IMR-90 (cell line): ENCODE results near the gene ACADSB. TPM values are rescaled to one million over a fixed set of nuclear protein-coding genes. Genes with fewer than 3 reads are reported as not detected.
A peak's percentile ranks its signal among the peaks of the same experiment; 100 is the strongest.

ENCODE experiments used
- ATAC-seq: fragments of 200-7000 bp; cut with Tn5 transposase; 2 replicates; pipeline ENCODE4 v1.9.1; 2020; ENCODE audit warnings: low read depth, mild to moderate bottlenecking, moderate library complexity
- BruUV-seq: library from RNA; stranded (reverse); fragments of 400-500 nt; replicated peaks from 2 replicates; lab custom pipeline; 2021; lab: Mats Ljungman, UMichigan
- CTCF ChIA-PET: fragments of 300-600 bp; formaldehyde crosslinking; extraction: SDS; loops from one replicate; lab custom pipeline; 2021; ENCODE audit warnings: antibody characterized with exemption; lab: Yijun Ruan, JAX
- POLR2A ChIA-PET: fragments of 300-600 bp; sonication (Branson Sonifier 250); formaldehyde crosslinking; loops from one replicate; lab custom pipeline; 2022; ENCODE audit warnings: antibody characterized with exemption; ENCODE audit not compliant: unreplicated experiment; lab: Charles Lee
- DNase-seq: peaks from one replicate; pipeline ENCODE4 v3.0.0; 2013
- H2AFZ ChIP-seq: replicated peaks from 2 replicates; pipeline ENCODE3; 2013; ENCODE audit warnings: low read length, mild to moderate bottlenecking; ENCODE audit not compliant: poor library complexity
- H2AK5ac ChIP-seq: 2 replicates; pipeline ENCODE4 v1.6.1; 2013; ENCODE audit warnings: low read depth, low read length, inconsistent platforms
- H2AK9ac ChIP-seq: replicated peaks from 2 replicates; pipeline ENCODE3; 2013; ENCODE audit warnings: mild to moderate bottlenecking, low read depth, low read length, moderate library complexity; ENCODE audit not compliant: poor library complexity
- H2BK120ac ChIP-seq: 2 replicates; pipeline ENCODE4 v1.6.1; 2013; ENCODE audit warnings: low read depth, low read length, inconsistent platforms
- H2BK15ac ChIP-seq: 3 replicates; pipeline ENCODE4 v1.6.1; 2013; ENCODE audit warnings: low read depth, low read length, inconsistent platforms
- H2BK20ac ChIP-seq: 2 replicates; pipeline ENCODE4 v1.6.1; 2013; ENCODE audit warnings: low read depth, mild to moderate bottlenecking, inconsistent platforms, low read length, moderate library complexity
- H2BK5ac ChIP-seq: 2 replicates; pipeline ENCODE4 v1.6.1; 2013; ENCODE audit warnings: mild to moderate bottlenecking, low read depth, low read length, inconsistent platforms; ENCODE audit not compliant: poor library complexity, severe bottlenecking
- H3K14ac ChIP-seq: replicated peaks from 2 replicates; pipeline ENCODE4 v1.6.1; 2013; ENCODE audit warnings: low read depth, low read length, inconsistent platforms
- H3K18ac ChIP-seq: 2 replicates; pipeline ENCODE4 v1.6.1; 2013; ENCODE audit warnings: low read depth, low read length, control low read depth
- H3K23ac ChIP-seq: 2 replicates; pipeline ENCODE4 v1.6.1; 2013; ENCODE audit warnings: low read depth, low read length, inconsistent platforms
- H3K27ac ChIP-seq: 2 replicates; pipeline ENCODE4 v1.5.1; 2013; ENCODE audit warnings: mild to moderate bottlenecking, control low read depth, low read length; ENCODE audit not compliant: insufficient read depth
- H3K27me3 ChIP-seq: 2 replicates; pipeline ENCODE4 v1.6.1; 2013; ENCODE audit warnings: low read length; ENCODE audit not compliant: control insufficient read depth, insufficient read depth
- H3K36me3 ChIP-seq: 2 replicates; pipeline ENCODE4 v1.6.1; 2013; ENCODE audit warnings: low read length, mixed read lengths; ENCODE audit not compliant: control insufficient read depth, insufficient read depth
- H3K4ac ChIP-seq: 2 replicates; pipeline ENCODE4 v1.6.1; 2013; ENCODE audit warnings: low read depth, low read length, inconsistent platforms
- H3K4me1 ChIP-seq: 2 replicates; pipeline ENCODE4 v1.6.1; 2013; ENCODE audit warnings: low read length, mixed read lengths; ENCODE audit not compliant: control insufficient read depth, insufficient read depth
- H3K4me2 ChIP-seq: 2 replicates; pipeline ENCODE4 v1.6.1; 2013; ENCODE audit warnings: low read depth, mild to moderate bottlenecking, control low read depth, low read length, moderate library complexity
- H3K4me3 ChIP-seq: 2 replicates; pipeline ENCODE4 v1.5.1; 2013; ENCODE audit warnings: low read depth, mild to moderate bottlenecking, control low read depth, low read length, moderate library complexity; ENCODE audit not compliant: insufficient read depth
- H3K56ac ChIP-seq: 2 replicates; pipeline ENCODE4 v1.6.1; 2013; ENCODE audit warnings: low read length, inconsistent platforms; ENCODE audit not compliant: insufficient read depth; ENCODE audit errors: extremely low read depth
- H3K79me1 ChIP-seq, 2 experiments: 2 replicates each; pipeline ENCODE4 v1.6.1; 2013; ENCODE audit warnings: low read length in 2 of 2, inconsistent platforms in 1 of 2, low read depth in 1 of 2
- H3K9ac ChIP-seq: 2 replicates; pipeline ENCODE4 v1.6.1; 2013; ENCODE audit warnings: low read depth, low read length, control low read depth
- H3K9me1 ChIP-seq: 2 replicates; pipeline ENCODE4 v1.6.1; 2013; ENCODE audit warnings: low read length, inconsistent platforms; ENCODE audit not compliant: insufficient read depth
- H3K9me3 ChIP-seq: 2 replicates; pipeline ENCODE4 v1.6.1; 2013; ENCODE audit warnings: low read length; ENCODE audit not compliant: control insufficient read depth, insufficient read depth
- H4K20me1 ChIP-seq: 2 replicates; pipeline ENCODE4 v1.6.1; 2013; ENCODE audit warnings: low read length, inconsistent platforms; ENCODE audit not compliant: insufficient read depth
- H4K5ac ChIP-seq: 2 replicates; pipeline ENCODE4 v1.6.1; 2013; ENCODE audit warnings: mild to moderate bottlenecking, low read depth, low read length, control low read depth
- H4K8ac ChIP-seq, 2 experiments: 2 replicates each; pipeline ENCODE4 v1.6.1; 2013; ENCODE audit warnings: low read depth in 2 of 2, low read length in 2 of 2, control low read depth in 1 of 2, inconsistent platforms in 1 of 2
- H4K91ac ChIP-seq: 2 replicates; pipeline ENCODE4 v1.6.1; 2013; ENCODE audit warnings: low read depth, low read length, inconsistent platforms; ENCODE audit not compliant: insufficient read depth
- BHLHE40 ChIP-seq: fragments of 150-350 bp; IDR thresholded peaks from 2 replicates; pipeline ENCODE4 v1.6.1; 2016; ENCODE audit warnings: mild to moderate bottlenecking, low read depth, low read length
- CEBPB ChIP-seq: IDR thresholded peaks from 2 replicates; pipeline ENCODE4 v1.6.1; 2012; ENCODE audit warnings: low read depth, low read length, improper control_type of control experiment
- CHD1 ChIP-seq: IDR thresholded peaks from 2 replicates; pipeline ENCODE4 v1.6.1; 2012; ENCODE audit warnings: low read depth, low read length, improper control_type of control experiment
- MAFK ChIP-seq: IDR thresholded peaks from 2 replicates; pipeline ENCODE4 v1.6.1; 2012; ENCODE audit warnings: low read depth, low read length, improper control_type of control experiment
- MXI1 ChIP-seq: IDR thresholded peaks from 2 replicates; pipeline ENCODE4 v1.6.1; 2012; ENCODE audit warnings: low read depth, mild to moderate bottlenecking, low read length, moderate library complexity, borderline replicate concordance
- NFE2L2 ChIP-seq: fragments of 150-350 bp; IDR thresholded peaks from 2 replicates; pipeline ENCODE4 v1.6.1; 2016; ENCODE audit warnings: low read depth, mild to moderate bottlenecking, low read length
- POLR2A ChIP-seq: IDR thresholded peaks from 2 replicates; pipeline ENCODE4 v1.6.1; 2012; ENCODE audit warnings: mild to moderate bottlenecking, low read depth, low read length
- RAD21 ChIP-seq: IDR thresholded peaks from 2 replicates; pipeline ENCODE4 v1.6.1; 2012; ENCODE audit warnings: low read length, improper control_type of control experiment
- RCOR1 ChIP-seq: IDR thresholded peaks from 2 replicates; pipeline ENCODE4 v1.6.1; 2012; ENCODE audit warnings: mild to moderate bottlenecking, low read length, improper control_type of control experiment; ENCODE audit not compliant: insufficient replicate concordance
- RFX5 ChIP-seq: IDR thresholded peaks from 2 replicates; pipeline ENCODE4 v1.8.0; 2012; ENCODE audit warnings: low read depth, mild to moderate bottlenecking, low read length, moderate library complexity
- SMC3 ChIP-seq: fragments of 150-350 bp; IDR thresholded peaks from 2 replicates; pipeline ENCODE4 v1.6.1; 2016; ENCODE audit warnings: low read depth, mild to moderate bottlenecking, antibody characterized with exemption, low read length, moderate library complexity
- WGBS, 2 experiments: methylation state at CpG; one replicate each; pipeline versions ENCODE4 v1.1.5 to v1.1.7; 2013; ENCODE audit warnings: missing lambda C conversion rate in 2 of 2; ENCODE audit not compliant: insufficient read length in 1 of 2; ENCODE audit errors: extremely low coverage in 2 of 2; 5-methylcytosine and 5-hydroxymethylcytosine counted together
- dilution Hi-C: fragments of 300-500 bp; cut with HindIII; formaldehyde crosslinking; loops from one replicate; pipeline ENCODE4 v1.14.3; 2018; ENCODE audit warnings: low sequenced_read_pairs; ENCODE audit not compliant: unreplicated experiment
- in situ Hi-C: fragments of 300-500 bp; cut with MboI; formaldehyde crosslinking; loops from 3 replicates; pipeline ENCODE4 v1.14.3; 2019; ENCODE audit warnings: low sequenced_read_pairs, inconsistent platforms, mixed read lengths
- intact Hi-C: fragments of 100-400 bp; cut with micrococcal nuclease; formaldehyde crosslinking; loops from 2 replicates; pipeline ENCODE4 v1.10.0; 2022
- polyA plus RNA-seq, 3 experiments: library from polyadenylated mRNA; depleted of rRNA; stranded (reverse); fragments of >200 nt; gene quantifications; 2 replicates each; pipeline ENCODE4 v1.2.3, GENCODE V29; 2012; ENCODE audit warnings: low replicate concordance in 1 of 3
- total RNA-seq: library from RNA; depleted of rRNA; stranded (reverse); fragments of >200 nt; gene quantifications from 2 replicates; pipeline ENCODE4 v1.2.3, GENCODE V29; 2012
- TF ChIP-seq, protein P1 (sequence below): conservative IDR thresholded peaks from 2 replicates; pipeline ENCODE4 v1.5.1; 2012; ENCODE audit warnings: mild to moderate bottlenecking, low read depth, low read length, improper control_type of control experiment
- TF ChIP-seq, protein P2 (sequence below): fragments of 150-350 bp; IDR thresholded peaks from 2 replicates; pipeline ENCODE4 v1.6.1; 2016; ENCODE audit warnings: low read depth, mild to moderate bottlenecking, low read length, moderate library complexity, borderline replicate concordance

ACADSB gene
- total and polyA plus RNA-seq, 2 of the 4 experiments (the other 2 are of a cell fraction) = 6.2 to 10.6 TPM

DNA sequence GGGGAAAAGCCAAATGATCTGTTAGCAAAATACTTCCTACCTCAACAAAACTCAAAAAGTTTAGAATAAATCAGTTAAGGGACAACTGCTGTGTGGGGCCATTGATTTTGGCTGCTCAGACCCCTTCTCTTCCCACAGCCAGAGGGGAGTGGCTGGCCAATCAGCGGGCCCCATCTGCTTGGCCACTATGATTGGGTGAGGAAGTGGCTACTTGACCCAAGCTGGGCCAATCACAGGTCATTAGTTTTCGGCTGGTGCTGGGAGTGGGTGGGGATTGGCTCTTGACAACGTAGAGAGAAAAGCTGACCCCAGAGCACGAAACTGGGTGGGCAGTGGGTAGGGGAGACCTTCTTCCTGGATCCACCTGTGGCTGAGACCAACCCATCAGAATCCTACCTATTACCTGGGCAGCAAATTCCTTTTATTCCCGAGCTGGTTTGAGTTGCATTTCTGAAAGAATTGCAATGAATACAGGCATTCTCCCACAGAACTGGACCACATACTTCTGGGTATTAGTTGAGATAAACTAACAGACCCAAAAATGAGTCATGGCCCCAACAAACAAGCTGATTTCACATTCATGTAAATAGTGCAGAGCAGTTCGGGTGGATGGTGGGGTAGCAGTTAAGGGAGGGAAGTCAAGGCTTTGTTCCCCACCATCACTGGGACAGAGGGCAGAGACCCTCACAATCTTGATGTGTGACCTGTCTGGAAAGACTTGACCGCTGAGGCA, 91.4 kb downstream of the ACADSB start:
- DNase-seq (peak; percentile 3), ATAC-seq (peak; percentile 68)
- no peak overlapping the region for H2BK120ac ChIP-seq
- no peak overlapping the region for H3K56ac ChIP-seq
- H3K27me3 ChIP-seq = no peaks in the 10 kb centered on the region
- no peak overlapping the region for H4K8ac ChIP-seq
- intact Hi-C loops (no loop called here), dilution Hi-C loops (no loop called here), in situ Hi-C loops (no loop called here)
- no peaks in the 10 kb centered on the region for H3K79me1 ChIP-seq
- no peak overlapping the region for H3K23ac ChIP-seq
- no peaks in the 10 kb centered on the region for H4K20me1 ChIP-seq
- H2BK15ac ChIP-seq = no peak overlapping the region
- no peaks in the 10 kb centered on the region for H3K9me1 ChIP-seq
- BruUV-seq = no TSS peak
- H2BK5ac ChIP-seq = no peak overlapping the region
- no peak overlapping the region for H2AK5ac ChIP-seq
- no peak overlapping the region for H3K4me2 ChIP-seq
- no peak overlapping the region for H4K91ac ChIP-seq
- ChIA-PET CTCF (no interaction called here), POLR2A (no interaction called here)
- H2BK20ac ChIP-seq = no peak overlapping the region
- H3K4ac ChIP-seq = no peak overlapping the region
- H4K5ac ChIP-seq = no peak overlapping the region
- WGBS, 2 experiments = no CpG with 5 or more reads among the region's 7 CpGs
- H3K4me1 ChIP-seq = no peaks in the 10 kb centered on the region
- no peak overlapping the region for H3K14ac ChIP-seq
- peaks cover 5% of the 10 kb centered on the region; the same call in 1 of the 2 replicates for H3K9me3 ChIP-seq
- H2AK9ac ChIP-seq = no peak overlapping the region
- no peak overlapping the region for H3K27ac ChIP-seq
- no peak overlapping the region for H3K4me3 ChIP-seq
- H2AFZ ChIP-seq = no peak overlapping the region
- H3K18ac ChIP-seq = no peak overlapping the region
- H3K36me3 ChIP-seq = no peaks in the 10 kb centered on the region
- H3K9ac ChIP-seq = no peak overlapping the region
- TF ChIP-seq RCOR1 = no peak
- TF ChIP-seq CHD1 = no peak
- TF ChIP-seq SMC3 = no peak
- no peak for TF ChIP-seq MXI1
- no peak for TF ChIP-seq NFE2L2
- no peak for TF ChIP-seq POLR2A
- TF ChIP-seq MAFK = no peak
- TF ChIP-seq, protein P1, sequence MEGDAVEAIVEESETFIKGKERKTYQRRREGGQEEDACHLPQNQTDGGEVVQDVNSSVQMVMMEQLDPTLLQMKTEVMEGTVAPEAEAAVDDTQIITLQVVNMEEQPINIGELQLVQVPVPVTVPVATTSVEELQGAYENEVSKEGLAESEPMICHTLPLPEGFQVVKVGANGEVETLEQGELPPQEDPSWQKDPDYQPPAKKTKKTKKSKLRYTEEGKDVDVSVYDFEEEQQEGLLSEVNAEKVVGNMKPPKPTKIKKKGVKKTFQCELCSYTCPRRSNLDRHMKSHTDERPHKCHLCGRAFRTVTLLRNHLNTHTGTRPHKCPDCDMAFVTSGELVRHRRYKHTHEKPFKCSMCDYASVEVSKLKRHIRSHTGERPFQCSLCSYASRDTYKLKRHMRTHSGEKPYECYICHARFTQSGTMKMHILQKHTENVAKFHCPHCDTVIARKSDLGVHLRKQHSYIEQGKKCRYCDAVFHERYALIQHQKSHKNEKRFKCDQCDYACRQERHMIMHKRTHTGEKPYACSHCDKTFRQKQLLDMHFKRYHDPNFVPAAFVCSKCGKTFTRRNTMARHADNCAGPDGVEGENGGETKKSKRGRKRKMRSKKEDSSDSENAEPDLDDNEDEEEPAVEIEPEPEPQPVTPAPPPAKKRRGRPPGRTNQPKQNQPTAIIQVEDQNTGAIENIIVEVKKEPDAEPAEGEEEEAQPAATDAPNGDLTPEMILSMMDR = no peak
- TF ChIP-seq, protein P2, sequence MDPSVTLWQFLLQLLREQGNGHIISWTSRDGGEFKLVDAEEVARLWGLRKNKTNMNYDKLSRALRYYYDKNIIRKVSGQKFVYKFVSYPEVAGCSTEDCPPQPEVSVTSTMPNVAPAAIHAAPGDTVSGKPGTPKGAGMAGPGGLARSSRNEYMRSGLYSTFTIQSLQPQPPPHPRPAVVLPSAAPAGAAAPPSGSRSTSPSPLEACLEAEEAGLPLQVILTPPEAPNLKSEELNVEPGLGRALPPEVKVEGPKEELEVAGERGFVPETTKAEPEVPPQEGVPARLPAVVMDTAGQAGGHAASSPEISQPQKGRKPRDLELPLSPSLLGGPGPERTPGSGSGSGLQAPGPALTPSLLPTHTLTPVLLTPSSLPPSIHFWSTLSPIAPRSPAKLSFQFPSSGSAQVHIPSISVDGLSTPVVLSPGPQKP = no peak
- no peak for TF ChIP-seq RAD21
- TF ChIP-seq RFX5 = no peak
- no peak for TF ChIP-seq CEBPB
- no peak for TF ChIP-seq BHLHE40
